ENCODE results near the gene VCX. TPM values are rescaled to one million over a fixed set of nuclear protein-coding genes. Genes with fewer than 3 reads are reported as not detected.

Gene VCX
- total RNA-seq, 1 experiment from 2014 or later: 0.68 TPM

DNA sequence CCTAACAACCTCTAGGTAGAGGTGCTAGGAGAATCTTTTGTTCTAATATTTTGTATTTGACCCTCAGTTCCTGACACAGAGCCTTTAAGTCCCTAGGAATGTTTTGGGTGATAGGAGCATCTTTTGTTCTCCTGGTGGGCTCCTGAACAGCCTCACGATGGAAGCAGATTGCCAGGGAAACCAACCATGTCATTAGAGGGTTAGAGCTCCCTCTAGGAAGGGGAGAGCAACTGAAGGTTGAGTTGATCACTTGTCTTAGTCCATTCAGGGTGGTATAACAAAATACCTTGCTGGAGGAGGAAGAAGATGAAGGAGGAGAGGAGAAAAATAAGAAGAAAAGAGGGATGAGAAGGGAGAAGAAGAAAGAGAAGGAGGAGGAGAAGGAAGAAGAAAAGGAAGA lies 9.2 kb downstream of the VCX start:
- DNase-seq (ENCODE audit: low spot score): no peak
- CTCF ChIA-PET: interaction anchor here (1.0 kb wide), 2 partner anchors 74 to 661 kb away, joined by 3 to 5 read pairs; no protein-coding TSS in a partner anchor
- Mint-ChIP-seq H3K27ac (no peak overlapping the region), H3K4me1 (peaks cover 4% of the 10 kb centered on the region; the same call in 1 of the 2 replicates), H3K9me3 (no peaks in the 10 kb centered on the region), H3K27me3 (ENCODE audit: low read depth) (no peaks in the 10 kb centered on the region), H3K36me3 (no peaks in the 10 kb centered on the region), H3K4me3 (no peak overlapping the region)
- TF ChIP-seq JUN (CRISPR knock-in tag; IDR thresholded peaks at IDR 0.05) (no peak), ESRRA (CRISPR knock-in tag; IDR thresholded peaks at IDR 0.05; ENCODE audit: borderline replicate concordance) (no peak), EMX1 (CRISPR knock-in tag; IDR thresholded peaks at IDR 0.05) (no peak), NFYB (CRISPR knock-in tag; conservative IDR thresholded peaks at IDR 0.05; ENCODE audit: low read depth) (no peak), ZNF396 (CRISPR knock-in tag; IDR thresholded peaks at IDR 0.05; ENCODE audit: borderline replicate concordance) (no peak), ETV6 (CRISPR knock-in tag; IDR thresholded peaks at IDR 0.05) (no peak), RELA (CRISPR knock-in tag; IDR thresholded peaks at IDR 0.05; ENCODE audit: borderline replicate concordance) (no peak), FOXP1 (CRISPR knock-in tag; IDR thresholded peaks at IDR 0.05; ENCODE audit: borderline replicate concordance) (no peak), ZNF416 (CRISPR knock-in tag; IDR thresholded peaks at IDR 0.05) (no peak), ZNF138 (CRISPR knock-in tag; conservative IDR thresholded peaks at IDR 0.05) (no peak), TCF7 (CRISPR knock-in tag; IDR thresholded peaks at IDR 0.05; ENCODE audit: low read depth) (no peak), NFATC4 (CRISPR knock-in tag; IDR thresholded peaks at IDR 0.05) (no peak), GTF2I (CRISPR knock-in tag; conservative IDR thresholded peaks at IDR 0.05) (no peak)
- TF ChIP-seq, protein P1, sequence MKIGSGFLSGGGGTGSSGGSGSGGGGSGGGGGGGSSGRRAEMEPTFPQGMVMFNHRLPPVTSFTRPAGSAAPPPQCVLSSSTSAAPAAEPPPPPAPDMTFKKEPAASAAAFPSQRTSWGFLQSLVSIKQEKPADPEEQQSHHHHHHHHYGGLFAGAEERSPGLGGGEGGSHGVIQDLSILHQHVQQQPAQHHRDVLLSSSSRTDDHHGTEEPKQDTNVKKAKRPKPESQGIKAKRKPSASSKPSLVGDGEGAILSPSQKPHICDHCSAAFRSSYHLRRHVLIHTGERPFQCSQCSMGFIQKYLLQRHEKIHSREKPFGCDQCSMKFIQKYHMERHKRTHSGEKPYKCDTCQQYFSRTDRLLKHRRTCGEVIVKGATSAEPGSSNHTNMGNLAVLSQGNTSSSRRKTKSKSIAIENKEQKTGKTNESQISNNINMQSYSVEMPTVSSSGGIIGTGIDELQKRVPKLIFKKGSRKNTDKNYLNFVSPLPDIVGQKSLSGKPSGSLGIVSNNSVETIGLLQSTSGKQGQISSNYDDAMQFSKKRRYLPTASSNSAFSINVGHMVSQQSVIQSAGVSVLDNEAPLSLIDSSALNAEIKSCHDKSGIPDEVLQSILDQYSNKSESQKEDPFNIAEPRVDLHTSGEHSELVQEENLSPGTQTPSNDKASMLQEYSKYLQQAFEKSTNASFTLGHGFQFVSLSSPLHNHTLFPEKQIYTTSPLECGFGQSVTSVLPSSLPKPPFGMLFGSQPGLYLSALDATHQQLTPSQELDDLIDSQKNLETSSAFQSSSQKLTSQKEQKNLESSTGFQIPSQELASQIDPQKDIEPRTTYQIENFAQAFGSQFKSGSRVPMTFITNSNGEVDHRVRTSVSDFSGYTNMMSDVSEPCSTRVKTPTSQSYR (CRISPR knock-in tag; IDR thresholded peaks at IDR 0.05): no peak
- TF ChIP-seq, protein P2, sequence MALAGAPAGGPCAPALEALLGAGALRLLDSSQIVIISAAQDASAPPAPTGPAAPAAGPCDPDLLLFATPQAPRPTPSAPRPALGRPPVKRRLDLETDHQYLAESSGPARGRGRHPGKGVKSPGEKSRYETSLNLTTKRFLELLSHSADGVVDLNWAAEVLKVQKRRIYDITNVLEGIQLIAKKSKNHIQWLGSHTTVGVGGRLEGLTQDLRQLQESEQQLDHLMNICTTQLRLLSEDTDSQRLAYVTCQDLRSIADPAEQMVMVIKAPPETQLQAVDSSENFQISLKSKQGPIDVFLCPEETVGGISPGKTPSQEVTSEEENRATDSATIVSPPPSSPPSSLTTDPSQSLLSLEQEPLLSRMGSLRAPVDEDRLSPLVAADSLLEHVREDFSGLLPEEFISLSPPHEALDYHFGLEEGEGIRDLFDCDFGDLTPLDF (CRISPR knock-in tag; IDR thresholded peaks at IDR 0.05): no peak
- TF ChIP-seq, protein P3, sequence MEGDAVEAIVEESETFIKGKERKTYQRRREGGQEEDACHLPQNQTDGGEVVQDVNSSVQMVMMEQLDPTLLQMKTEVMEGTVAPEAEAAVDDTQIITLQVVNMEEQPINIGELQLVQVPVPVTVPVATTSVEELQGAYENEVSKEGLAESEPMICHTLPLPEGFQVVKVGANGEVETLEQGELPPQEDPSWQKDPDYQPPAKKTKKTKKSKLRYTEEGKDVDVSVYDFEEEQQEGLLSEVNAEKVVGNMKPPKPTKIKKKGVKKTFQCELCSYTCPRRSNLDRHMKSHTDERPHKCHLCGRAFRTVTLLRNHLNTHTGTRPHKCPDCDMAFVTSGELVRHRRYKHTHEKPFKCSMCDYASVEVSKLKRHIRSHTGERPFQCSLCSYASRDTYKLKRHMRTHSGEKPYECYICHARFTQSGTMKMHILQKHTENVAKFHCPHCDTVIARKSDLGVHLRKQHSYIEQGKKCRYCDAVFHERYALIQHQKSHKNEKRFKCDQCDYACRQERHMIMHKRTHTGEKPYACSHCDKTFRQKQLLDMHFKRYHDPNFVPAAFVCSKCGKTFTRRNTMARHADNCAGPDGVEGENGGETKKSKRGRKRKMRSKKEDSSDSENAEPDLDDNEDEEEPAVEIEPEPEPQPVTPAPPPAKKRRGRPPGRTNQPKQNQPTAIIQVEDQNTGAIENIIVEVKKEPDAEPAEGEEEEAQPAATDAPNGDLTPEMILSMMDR (IDR thresholded peaks at IDR 0.05): no peak
- TF ChIP-seq, protein P4, sequence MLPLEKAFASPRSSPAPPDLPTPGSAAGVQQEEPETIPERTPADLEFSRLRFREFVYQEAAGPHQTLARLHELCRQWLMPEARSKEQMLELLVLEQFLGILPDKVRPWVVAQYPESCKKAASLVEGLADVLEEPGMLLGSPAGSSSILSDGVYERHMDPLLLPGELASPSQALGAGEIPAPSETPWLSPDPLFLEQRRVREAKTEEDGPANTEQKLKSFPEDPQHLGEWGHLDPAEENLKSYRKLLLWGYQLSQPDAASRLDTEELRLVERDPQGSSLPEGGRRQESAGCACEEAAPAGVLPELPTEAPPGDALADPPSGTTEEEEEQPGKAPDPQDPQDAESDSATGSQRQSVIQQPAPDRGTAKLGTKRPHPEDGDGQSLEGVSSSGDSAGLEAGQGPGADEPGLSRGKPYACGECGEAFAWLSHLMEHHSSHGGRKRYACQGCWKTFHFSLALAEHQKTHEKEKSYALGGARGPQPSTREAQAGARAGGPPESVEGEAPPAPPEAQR (CRISPR knock-in tag; IDR thresholded peaks at IDR 0.05): no peak
- TF ChIP-seq, protein P5, sequence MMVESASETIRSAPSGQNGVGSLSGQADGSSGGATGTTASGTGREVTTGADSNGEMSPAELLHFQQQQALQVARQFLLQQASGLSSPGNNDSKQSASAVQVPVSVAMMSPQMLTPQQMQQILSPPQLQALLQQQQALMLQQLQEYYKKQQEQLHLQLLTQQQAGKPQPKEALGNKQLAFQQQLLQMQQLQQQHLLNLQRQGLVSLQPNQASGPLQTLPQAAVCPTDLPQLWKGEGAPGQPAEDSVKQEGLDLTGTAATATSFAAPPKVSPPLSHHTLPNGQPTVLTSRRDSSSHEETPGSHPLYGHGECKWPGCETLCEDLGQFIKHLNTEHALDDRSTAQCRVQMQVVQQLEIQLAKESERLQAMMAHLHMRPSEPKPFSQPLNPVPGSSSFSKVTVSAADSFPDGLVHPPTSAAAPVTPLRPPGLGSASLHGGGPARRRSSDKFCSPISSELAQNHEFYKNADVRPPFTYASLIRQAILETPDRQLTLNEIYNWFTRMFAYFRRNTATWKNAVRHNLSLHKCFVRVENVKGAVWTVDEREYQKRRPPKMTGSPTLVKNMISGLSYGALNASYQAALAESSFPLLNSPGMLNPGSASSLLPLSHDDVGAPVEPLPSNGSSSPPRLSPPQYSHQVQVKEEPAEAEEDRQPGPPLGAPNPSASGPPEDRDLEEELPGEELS (CRISPR knock-in tag; IDR thresholded peaks at IDR 0.05): no peak
- peak; percentile 78 for ATAC-seq
- POLR2A ChIA-PET: no interaction called here

All from WTC11 (cell line).